Activated naive CD4-positive, alpha-beta T cell treated with Interleukin-2 at 50 U/mL for 16 hours (primary cell): ENCODE data around the gene MAML2.

Source experiments
- DNase-seq: peaks from one replicate; pipeline ENCODE4 v3.0.0-alpha.2; 2020

The MAML2 gene

GRCh38 chr11:96057502-96057901 lies 285.5 kb downstream of the MAML2 start:
- no peak for DNase-seq

DNA sequence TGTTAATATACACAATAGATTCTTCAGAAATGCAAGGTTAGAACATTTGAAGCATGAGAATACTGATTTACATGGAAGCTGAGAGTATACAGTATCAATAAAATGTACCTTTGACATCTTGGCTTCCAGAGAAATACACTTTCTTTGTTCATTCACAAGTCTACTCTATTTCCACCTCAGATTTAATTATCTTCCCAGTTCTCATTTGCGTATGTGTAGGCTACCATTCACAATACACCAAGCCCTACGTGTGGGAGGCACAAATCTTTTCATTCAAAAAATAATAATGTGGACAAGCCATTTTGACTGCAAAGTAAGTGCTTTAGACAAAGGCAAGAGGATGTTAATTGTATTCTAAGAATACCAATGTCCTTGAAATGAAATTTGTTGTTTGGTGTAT lies 286.4 kb downstream of the MAML2 start:
- DNase-seq, result no peak

DNA sequence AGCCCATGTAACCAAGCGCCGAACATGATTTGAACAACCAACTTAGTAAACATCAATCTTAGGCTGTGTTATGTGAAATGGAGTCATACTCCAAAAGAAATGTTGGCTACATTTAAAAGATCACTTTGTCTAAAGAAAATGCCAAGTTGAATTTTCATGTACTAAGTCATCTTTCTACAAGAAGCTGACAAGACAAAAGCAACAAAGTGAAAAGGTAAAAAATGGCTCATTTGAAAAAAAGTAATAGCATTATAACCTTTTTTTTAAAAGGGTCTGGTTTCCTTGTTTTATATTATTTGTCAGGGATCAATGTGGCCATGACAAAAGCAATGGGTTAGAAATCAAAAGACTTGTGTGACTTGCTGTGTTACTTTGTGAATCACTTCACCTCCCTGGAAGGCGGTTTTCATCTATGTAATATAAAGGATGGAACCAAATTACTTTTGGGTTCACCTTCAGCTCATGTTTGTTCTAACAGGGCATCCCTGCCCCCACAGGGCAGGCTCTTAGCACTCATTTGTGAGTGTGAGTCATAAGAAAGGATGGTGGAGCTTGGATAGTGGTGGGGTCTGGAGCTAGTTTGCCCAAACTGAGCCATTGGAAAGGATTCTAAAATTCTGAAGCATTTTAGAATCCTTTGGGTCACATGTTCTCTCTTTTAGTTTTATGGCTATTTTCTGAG lies 287.1 kb downstream of the MAML2 start:
- DNase-seq, result peak; percentile 14

DNA sequence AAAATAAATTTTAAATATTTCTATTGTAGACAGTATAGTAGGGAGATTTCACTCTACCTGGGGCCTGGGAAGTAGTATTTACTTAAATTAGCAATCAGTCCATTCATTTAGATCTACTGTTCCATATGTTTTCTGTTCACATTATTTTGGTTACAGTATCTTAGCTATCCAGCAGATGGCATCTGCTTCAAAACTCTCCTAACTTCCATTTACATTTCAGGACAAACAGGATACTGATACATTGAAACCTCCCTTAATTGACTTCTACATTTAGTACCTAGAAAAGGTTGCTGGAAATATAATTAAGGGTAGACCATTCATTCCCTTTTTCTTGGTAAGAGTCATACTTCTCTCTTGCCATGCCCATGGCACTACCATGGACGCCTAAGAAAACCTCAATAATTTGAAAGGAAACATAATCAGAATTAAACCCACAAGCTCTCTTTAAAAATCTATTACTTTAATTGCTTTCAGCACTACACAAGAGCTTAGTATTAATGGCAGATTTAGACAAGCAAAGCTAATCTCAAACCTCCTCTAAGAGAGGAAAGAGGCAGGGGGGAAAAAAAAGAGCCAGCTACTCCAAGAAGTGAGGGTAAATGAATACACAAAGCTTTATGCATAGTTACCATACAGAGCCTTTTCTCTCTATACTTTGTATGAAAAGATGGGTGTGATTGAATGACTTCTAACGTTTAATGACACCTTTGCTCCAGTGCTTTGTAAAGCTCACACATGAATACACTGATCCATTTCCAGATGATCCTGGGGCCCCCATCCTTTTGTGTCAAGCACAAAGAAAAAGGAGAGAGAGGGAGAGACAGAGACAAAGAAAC lies 287.9 kb downstream of the MAML2 start:
- DNase-seq, result no peak

DNA sequence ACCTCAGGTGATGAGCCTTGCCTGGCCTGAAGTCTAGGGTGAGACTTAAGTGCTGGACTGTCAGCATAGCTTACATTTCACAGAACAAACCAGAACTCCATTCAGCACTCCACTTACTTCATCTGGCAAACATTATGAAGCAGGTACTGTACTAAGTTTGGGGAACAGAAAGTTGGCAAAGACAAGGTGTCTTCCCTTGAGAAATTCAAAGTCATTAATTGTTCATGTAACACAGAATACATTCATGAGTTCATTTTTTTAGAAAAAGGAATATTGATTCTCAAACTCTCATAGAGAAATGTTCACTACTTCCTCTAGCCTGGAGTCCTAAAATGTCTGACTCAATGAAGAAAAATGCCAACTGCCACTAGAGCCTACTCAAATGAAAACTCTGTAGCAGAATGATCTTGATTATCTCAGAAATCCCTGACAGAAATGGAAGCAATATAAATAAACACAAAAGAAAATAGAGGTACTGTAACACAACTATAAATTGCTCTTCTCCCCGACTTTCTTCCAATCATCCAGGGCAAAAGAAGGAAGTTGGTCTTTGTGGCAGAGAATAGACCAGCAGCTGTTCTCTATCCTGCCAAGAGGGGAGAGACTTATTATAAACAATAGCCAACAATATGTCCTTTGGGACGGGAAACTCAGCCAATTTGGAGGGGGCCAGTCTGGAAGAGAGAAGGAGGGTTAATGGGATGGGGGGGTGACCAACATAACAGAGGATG lies 289.9 kb downstream of the MAML2 start:
- no peak for DNase-seq

DNA sequence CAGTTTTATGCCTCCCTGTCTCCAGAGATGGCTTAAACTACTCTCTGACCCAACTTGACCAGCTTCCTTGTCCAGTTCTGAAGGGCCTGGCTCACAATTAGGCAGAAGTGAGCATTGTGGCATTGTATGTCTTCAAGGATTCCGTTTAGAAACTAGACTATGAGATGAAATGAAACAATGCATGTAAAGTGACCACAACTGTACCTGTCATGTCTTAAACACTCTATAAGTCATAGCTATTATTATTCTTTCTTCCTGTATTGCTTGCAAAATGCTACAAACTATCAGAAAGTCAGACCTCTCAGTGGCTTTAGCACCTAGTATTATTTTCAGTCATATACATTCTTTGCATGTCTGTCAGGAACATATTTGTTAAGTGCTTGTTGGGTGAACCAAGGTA lies 291.2 kb downstream of the MAML2 start:
- no peak for DNase-seq

GRCh38 chr11:96050435-96051182 lies 292.4 kb downstream of the MAML2 start:
- DNase-seq, result no peak

DNA sequence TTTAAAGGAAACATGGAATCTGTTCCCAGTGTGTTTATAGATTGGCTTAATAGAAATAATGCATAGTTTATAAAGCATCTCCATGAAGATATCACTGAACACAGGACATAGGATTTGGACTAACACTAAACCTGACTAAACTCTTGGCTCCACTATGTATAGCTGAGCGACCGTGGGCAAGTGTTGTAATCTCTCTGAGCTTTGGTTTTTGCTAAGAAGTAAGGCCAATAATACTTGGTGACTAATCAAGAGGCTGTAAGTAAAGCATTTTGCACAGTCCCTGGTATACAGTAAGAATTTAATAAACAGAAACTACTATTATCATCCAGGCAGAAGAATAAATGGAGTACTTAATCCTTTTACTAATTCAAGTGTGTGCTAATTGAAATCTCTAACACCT lies 293.6 kb downstream of the MAML2 start:
- no peak for DNase-seq

DNA sequence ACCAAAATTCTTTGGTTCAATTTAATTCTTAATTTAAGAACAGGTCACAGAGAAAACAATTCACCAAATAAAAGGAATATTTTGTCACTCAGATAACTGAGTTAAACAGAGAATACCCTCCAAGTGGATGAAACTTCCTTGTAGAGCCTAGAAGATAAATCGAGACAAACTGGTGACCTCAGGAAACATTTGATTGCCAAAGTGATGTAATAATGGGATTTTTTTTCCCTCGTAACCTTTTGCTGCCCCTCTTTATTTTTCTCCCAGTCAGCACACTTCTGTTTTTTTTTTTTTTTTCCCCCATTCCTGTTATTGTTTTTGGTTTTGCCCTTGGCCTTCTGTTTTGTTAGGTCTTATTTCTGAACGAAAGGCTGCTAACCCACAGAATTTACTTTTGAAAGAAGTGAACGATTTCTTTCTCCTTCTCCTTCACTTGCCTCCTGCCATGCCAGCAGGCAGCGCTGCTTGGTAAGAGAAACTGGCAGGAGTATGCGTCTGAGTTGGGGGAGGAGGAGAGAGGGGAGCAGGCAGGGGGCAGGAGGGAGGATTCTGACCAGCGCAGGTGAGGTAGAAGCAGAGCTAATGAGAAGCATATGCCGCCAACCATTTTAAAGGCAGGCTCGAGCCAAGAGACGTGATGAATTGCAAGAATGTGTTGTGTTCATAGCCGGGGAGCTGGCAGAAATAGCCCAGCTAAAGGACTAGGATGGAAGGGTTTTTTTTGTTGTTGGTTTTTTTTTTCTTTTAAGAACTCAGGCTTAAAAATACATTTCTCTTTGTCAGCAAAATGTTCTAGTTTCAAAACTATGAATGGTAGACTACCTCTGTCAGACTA lies 297.2 kb downstream of the MAML2 start:
- no peak for DNase-seq

DNA sequence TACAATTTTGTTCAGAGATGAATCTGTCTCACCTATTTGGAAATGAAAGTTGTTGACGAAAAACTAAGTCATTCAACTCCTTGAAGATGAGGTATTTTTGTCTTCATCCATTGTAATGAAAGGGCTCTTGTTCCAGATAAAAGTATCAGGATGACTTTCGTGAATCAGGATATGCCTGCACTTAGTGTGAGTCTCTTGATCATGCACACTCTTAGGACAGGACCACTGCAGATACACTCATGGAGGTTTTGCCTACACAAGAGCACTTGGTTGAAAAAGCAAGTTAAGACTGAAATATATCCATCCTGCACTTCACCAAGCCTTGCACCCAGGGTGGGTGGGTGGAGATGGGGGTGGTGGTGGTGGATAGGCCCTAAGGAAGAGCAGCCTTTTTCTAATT lies 298.2 kb downstream of the MAML2 start:
- DNase-seq, result no peak

- DNase-seq, result no peak
Observed at GRCh38 chr11:96044311-96044710, 298.7 kb downstream of the MAML2 start.

GRCh38 chr11:96043291-96043690 lies 299.7 kb downstream of the MAML2 start:
- no peak for DNase-seq

DNA sequence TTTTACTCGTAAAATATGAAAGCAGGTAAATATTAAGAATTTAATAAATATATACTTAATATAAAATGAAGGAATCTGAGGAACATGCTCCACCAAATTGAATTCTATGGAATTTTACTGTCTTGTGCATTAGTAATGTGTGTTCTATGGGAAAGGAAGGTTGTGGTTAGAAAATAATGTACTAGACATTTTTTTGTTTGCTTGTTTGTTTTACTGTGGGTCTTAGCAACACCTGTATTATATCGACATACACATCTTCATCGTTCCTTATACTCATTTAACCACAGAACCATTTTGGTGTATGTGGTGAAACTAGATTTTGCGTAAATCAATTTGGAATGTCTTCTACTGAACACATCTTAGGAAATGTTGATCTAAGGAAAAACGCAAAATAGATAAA lies 304.9 kb downstream of the MAML2 start:
- no peak for DNase-seq

GRCh38 chr11:96037405-96037949 lies 305.5 kb downstream of the MAML2 start:
- no peak for DNase-seq

GRCh38 chr11:96036863-96037262 lies 306.1 kb downstream of the MAML2 start:
- DNase-seq, result no peak

- no peak for DNase-seq
Observed at GRCh38 chr11:96035740-96036078, 307.3 kb downstream of the MAML2 start.

DNA sequence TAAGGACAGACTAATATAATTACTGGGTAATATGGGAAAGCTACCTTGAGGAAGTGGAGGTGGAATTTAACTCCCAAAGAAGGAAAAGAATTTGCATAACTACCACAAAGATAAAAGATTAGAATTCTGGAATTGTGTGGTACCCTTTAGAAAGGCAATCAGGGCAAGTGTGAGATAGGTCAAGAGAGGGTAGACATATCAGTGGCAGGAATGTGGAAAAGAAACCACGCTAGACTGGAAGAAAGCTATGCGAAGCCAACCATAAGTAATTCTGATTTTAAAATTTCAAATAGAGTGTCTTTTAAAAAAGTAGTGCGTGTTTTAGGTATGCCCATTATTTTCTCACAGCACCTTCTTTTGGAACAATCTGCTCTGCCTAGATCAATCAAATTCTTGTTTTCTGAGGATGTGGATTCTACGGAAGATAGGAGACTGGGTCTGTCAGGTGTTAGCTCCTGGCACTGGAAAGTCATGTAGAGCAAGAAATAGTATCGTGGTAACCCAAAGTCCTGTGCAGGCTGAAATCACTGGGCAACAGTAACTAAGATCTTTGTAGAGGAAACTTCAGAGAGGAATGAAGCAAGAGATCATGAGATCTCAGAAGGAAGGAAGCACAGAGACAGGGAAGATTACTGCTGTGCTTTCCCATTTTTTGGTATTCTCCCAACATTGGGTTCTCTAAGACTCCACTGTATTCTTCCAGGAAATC lies 307.8 kb downstream of the MAML2 start:
- no peak for DNase-seq

DNA sequence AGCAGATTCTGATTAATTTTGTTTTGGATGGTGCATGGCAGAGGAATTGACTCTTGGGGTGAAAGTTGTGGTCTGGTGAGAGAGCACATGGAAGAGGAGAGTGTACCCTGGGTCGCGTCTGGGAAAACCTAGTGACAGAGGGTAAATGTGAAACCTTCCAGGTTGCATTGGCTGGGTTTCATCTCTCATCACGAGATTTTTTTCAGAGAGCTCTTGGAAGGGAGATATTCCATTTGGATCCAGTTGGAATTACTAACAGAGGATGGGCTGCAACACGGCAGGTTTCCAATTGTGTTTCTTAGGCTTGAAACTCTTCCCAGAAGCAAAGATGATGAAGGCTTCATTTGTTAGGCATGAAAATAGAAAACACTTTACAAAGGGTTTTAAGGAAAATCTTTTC lies 309.4 kb downstream of the MAML2 start:
- no peak for DNase-seq

DNA sequence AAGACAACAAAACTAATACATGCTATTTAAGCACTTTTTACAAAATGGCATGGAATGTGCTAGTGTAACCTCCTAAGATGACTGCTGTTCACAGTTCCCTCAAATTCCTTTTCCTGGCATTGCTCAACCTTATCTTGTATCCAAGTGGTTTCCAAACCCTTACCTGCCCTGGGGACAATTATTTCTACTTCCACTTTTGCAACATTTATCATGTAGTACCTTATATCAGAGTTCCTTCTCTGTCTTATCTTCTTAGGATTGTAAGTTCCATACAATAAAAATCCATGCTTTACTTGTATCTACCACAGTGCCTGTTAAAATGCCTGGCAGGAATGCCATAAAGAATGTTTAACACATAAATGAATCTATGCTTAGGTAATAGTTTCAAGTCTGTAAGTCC lies 309.9 kb downstream of the MAML2 start:
- no peak for DNase-seq

GRCh38 chr11:96028746-96029145 lies 314.2 kb downstream of the MAML2 start:
- no peak for DNase-seq

DNA sequence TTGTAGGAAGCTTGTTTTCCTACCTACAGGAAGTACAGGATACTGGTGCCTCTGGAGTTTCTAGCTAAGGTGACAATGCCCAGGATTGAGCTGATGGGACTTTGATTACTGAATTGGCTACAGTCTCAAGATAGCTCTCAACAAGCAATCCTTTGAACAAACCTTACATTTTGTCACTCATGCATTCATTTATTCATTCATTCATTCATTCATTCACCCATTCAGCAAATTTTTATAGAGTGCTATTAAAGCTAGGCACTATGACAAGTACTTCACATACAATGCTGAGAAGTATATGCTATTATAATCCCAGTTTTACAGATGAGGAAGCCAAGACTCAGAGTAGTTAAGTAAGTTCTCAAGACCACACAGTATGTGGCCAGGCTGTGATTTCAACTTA lies 316.0 kb downstream of the MAML2 start:
- DNase-seq, result no peak
